HepG2 (cell line): ENCODE measurements around the gene GADD45G. TPM values are rescaled to one million over a fixed set of nuclear protein-coding genes. Genes with fewer than 3 reads are reported as not detected.

Experiments
- ATAC-seq: fragments of 200-7000 bp; cut with Tn5 transposase; 3 replicates; pipeline ENCODE4 v1.9.1; 2020; ENCODE audit warnings: mild to moderate bottlenecking, moderate library complexity
- BruUV-seq: library from RNA; stranded (reverse); fragments of 400-500 nt; replicated peaks from 2 replicates; lab custom pipeline; 2021; lab: Mats Ljungman, UMichigan
- CTCF ChIA-PET: fragments of 300-600 bp; formaldehyde crosslinking; extraction: SDS; loops from one replicate; lab custom pipeline; 2021; ENCODE audit warnings: low total read pairs, inconsistent platforms, low intra/inter-chr PET ratio; lab: Yijun Ruan, JAX
- POLR2A ChIA-PET: fragments of 350-600 bp; sonication (Branson Sonifier 250); formaldehyde crosslinking; loops from one replicate; lab custom pipeline; 2020; ENCODE audit warnings: antibody characterized with exemption, inconsistent platforms; lab: Yijun Ruan, JAX
- DNase-seq: peaks from one replicate; pipeline ENCODE4 v3.0.0-alpha.2; 2015; ENCODE audit warnings: low spot score
- FAIRE-seq: peaks from 3 replicates; lab custom pipeline; 2011; peaks lifted over from hg19 to GRCh38; lab: Jason Lieb, UNC
- H2AFZ ChIP-seq: one replicate; pipeline ENCODE4 v1.6.1; 2011; ENCODE audit warnings: low read length, inconsistent platforms
- H3K27ac ChIP-seq: fragments of 300-600 bp; 3 replicates; pipeline ENCODE4 v1.8.0; 2011; ENCODE audit warnings: mixed run types, mild to moderate bottlenecking, mixed read lengths, low read length, inconsistent platforms; ENCODE audit not compliant: insufficient read depth; ENCODE audit errors: extremely low read length
- H3K27me3 ChIP-seq, 2 experiments: fragments of 200-600 bp in 1 of 2; 2 replicates in 1 of 2; 3 replicates in 1 of 2; pipeline versions ENCODE4 v1.6.0 to v1.8.0; 2011; ENCODE audit warnings: low read length in 2 of 2, mild to moderate bottlenecking in 2 of 2, moderate library complexity in 2 of 2, inconsistent platforms in 1 of 2; ENCODE audit not compliant: insufficient read depth in 2 of 2, control insufficient read depth in 1 of 2
- H3K36me3 ChIP-seq, 2 experiments: fragments of 200-600 bp in 1 of 2; replicated peaks in 1 of 2; 2 replicates in 1 of 2; 3 replicates in 1 of 2; pipeline versions ENCODE4 v1.5.1 to v1.8.0; 2011; ENCODE audit warnings: low read length in 2 of 2, inconsistent platforms in 1 of 2; ENCODE audit not compliant: insufficient read depth in 2 of 2, control insufficient read depth in 1 of 2
- H3K4me1 ChIP-seq: 2 replicates; pipeline ENCODE4 v1.5.1; 2012; ENCODE audit warnings: low read length, inconsistent platforms; ENCODE audit not compliant: insufficient read depth
- H3K4me2 ChIP-seq: 2 replicates; pipeline ENCODE4 v1.6.0; 2011; ENCODE audit warnings: low read depth, low read length, inconsistent platforms
- H3K4me3 ChIP-seq, 3 experiments: fragments of 200-600 bp in 1 of 3; sonication (generic), shearing (Covaris generic) in 1 of 3; replicated peaks in 1 of 3; 2 replicates each; pipeline ENCODE4 v1.5.1; 2011 to 2016; ENCODE audit warnings: low read length in 3 of 3, inconsistent platforms in 2 of 3, low read depth in 2 of 3, mild to moderate bottlenecking in 2 of 3, control low read depth in 1 of 3, mixed read lengths in 1 of 3; ENCODE audit not compliant: insufficient read depth in 1 of 3
- H3K79me2 ChIP-seq: one replicate; pipeline ENCODE4 v1.6.1; 2011; ENCODE audit warnings: low read length, inconsistent platforms; ENCODE audit not compliant: insufficient read depth
- H3K9ac ChIP-seq: 2 replicates; pipeline ENCODE4 v1.6.0; 2011; ENCODE audit warnings: mild to moderate bottlenecking, low read depth, low read length, inconsistent platforms; ENCODE audit not compliant: insufficient read depth
- H3K9me3 ChIP-seq: 2 replicates; pipeline ENCODE4 v1.5.1; 2012; ENCODE audit warnings: mild to moderate bottlenecking, low read length
- H4K20me1 ChIP-seq: 2 replicates; pipeline ENCODE4 v1.6.0; 2011; ENCODE audit warnings: inconsistent platforms, mild to moderate bottlenecking, low read length, moderate library complexity; ENCODE audit not compliant: insufficient read depth
- CEBPB ChIP-seq: IDR thresholded peaks from 2 replicates; pipeline ENCODE4 v1.6.1; 2011; ENCODE audit warnings: low read depth, low read length, improper control_type of control experiment, borderline replicate concordance
- GATA4 ChIP-seq: sonication (generic); IDR thresholded peaks from 2 replicates; pipeline ENCODE4 v1.6.1; 2016; ENCODE audit warnings: antibody characterized with exemption, low read depth, borderline replicate concordance
- HOXD1 ChIP-seq: sonication (generic); formaldehyde crosslinking; IDR thresholded peaks from 2 replicates; pipeline ENCODE4 v1.5.0; 2020; ENCODE audit warnings: missing genetic modification reagents
- MAFF ChIP-seq: IDR thresholded peaks from 2 replicates; pipeline ENCODE4 v1.6.1; 2011; ENCODE audit warnings: low read depth, low read length, improper control_type of control experiment
- MEF2D ChIP-seq: sonication (generic); formaldehyde crosslinking; IDR thresholded peaks from 2 replicates; pipeline ENCODE4 v1.5.1; 2020; ENCODE audit warnings: mild to moderate bottlenecking, missing genetic modification reagents
- SKI ChIP-seq: fragments of 450-650 bp; IDR thresholded peaks from one replicate; pipeline ENCODE4 v1.6.1; 2018; ENCODE audit warnings: mild to moderate bottlenecking; ENCODE audit not compliant: partially characterized antibody
- TEAD3 ChIP-seq: optimal IDR thresholded peaks from 2 replicates; pipeline ENCODE3; 2016; ENCODE audit warnings: borderline replicate concordance
- ZEB1 ChIP-seq: IDR thresholded peaks from 2 replicates; pipeline ENCODE4 v1.6.1; 2012; ENCODE audit warnings: mild to moderate bottlenecking, low read depth, inconsistent platforms; ENCODE audit not compliant: insufficient replicate concordance
- ZFP62 ChIP-seq: sonication (generic); formaldehyde crosslinking; IDR thresholded peaks from 2 replicates; pipeline ENCODE4 v1.4.0; 2020; ENCODE audit warnings: missing genetic modification reagents
- ZNF138 ChIP-seq: sonication (generic); formaldehyde crosslinking; IDR thresholded peaks from 2 replicates; pipeline ENCODE4 v1.5.0; 2020; ENCODE audit warnings: mild to moderate bottlenecking, low read depth, missing genetic modification reagents
- ZNF337 ChIP-seq: sonication (generic); formaldehyde crosslinking; IDR thresholded peaks from 2 replicates; pipeline ENCODE4 v1.5.1; 2020; ENCODE audit warnings: missing genetic modification reagents, low read depth, mild to moderate bottlenecking, borderline replicate concordance
- ZNF460 ChIP-seq: sonication (generic); formaldehyde crosslinking; IDR thresholded peaks from 2 replicates; pipeline ENCODE4 v1.5.1; 2020; ENCODE audit warnings: missing genetic modification reagents, mild to moderate bottlenecking, borderline replicate concordance
- WGBS: methylation state at CpG from one replicate; pipeline ENCODE4 v1.1.6; 2017; ENCODE audit warnings: low lambda C conversion rate; 5-methylcytosine and 5-hydroxymethylcytosine counted together
- in situ Hi-C: cut with HindIII; loops from 2 replicates; pipeline ENCODE4 v1.10.0; 2017; ENCODE audit warnings: low pct_unique_long_range_greater_than_20kb; ENCODE audit not compliant: extremely low pct_ligation_motif_present
- intact Hi-C: fragments of 100-400 bp; cut with micrococcal nuclease; formaldehyde crosslinking; loops from one replicate; pipeline ENCODE4 v1.10.0; 2022; ENCODE audit not compliant: unreplicated experiment
- polyA plus RNA-seq, 8 experiments: library from polyadenylated mRNA; depleted of rRNA in 3 of 8; stranded (reverse) in 7 of 8; unstranded in 1 of 8; fragments of >200 nt; fragmentation: Illumina TruSeq in 4 of 8; extraction: Trizol in 4 of 8; gene quantifications; 2 replicates each; pipeline versions ENCODE4 v1.2.1 to v1.2.3, GENCODE V29; 2011 to 2016; ENCODE audit warnings: low read depth in 4 of 8, missing spikeins in 1 of 8, mixed read lengths in 1 of 8; ENCODE audit not compliant: insufficient read depth in 1 of 8
- total RNA-seq, 5 experiments: library from RNA; depleted of rRNA; stranded (reverse); fragments of >200 nt; fragmentation: Illumina TruSeq; extraction: Trizol; gene quantifications; 2 replicates each; pipeline ENCODE4 v1.2.3, GENCODE V29; 2016; ENCODE audit warnings: low read depth in 1 of 5
- TF ChIP-seq, protein P1 (sequence below): sonication (generic); formaldehyde crosslinking; IDR thresholded peaks from 2 replicates; pipeline ENCODE4 v1.5.1; 2020; ENCODE audit warnings: missing genetic modification reagents, mild to moderate bottlenecking, borderline replicate concordance
- TF ChIP-seq, protein P2 (sequence below): sonication (generic); formaldehyde crosslinking; IDR thresholded peaks from 2 replicates; pipeline ENCODE4 v1.8.1; 2023; ENCODE audit warnings: mild to moderate bottlenecking, missing genetic modification reagents, borderline replicate concordance
- TF ChIP-seq, protein P3 (sequence below): sonication (generic); formaldehyde crosslinking; IDR thresholded peaks from 2 replicates; pipeline ENCODE4 v1.5.1; 2020; ENCODE audit warnings: missing genetic modification reagents, mild to moderate bottlenecking, borderline replicate concordance

GADD45G gene
- total and polyA plus RNA-seq, 2 of the 13 experiments (the other 11 are each of a cell fraction or from before 2014, with no cell fraction given): not detected

DNA sequence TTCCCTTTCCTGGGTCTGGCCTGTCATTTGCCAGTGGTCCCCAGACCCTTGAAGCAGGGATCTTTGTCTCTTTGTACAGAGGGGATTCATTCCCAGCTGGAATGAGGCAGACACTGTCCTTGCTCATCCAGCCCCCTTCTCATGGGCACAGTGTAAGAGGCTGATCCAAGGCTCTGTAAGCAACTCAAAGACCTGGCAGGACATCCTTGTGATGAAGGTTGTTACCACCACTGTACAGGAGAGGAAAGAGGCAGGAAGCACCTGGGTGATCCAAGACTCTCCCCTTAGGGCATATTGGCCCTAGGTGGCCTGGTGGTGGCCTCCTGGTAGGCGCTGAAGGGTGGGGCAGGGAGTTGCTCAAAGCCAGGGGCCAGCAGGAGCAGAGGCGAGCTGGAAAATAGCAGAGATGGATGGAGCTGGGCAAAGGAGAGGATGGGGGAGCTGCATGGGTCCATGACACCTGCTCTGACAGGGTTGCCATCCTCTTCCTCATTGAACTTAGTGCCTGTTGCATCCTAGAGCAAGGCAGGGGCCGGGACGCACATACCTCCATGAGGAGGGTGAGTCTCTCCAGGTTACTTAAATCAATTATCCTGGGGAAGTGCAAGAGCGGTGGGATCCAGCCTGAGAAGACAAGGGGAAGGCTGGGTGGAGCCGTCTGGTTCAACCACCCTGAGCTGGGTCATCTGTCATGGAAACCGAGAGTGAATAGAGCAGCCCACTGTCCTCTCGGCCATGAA is 9.8 kb upstream of the GADD45G start:
- no peak overlapping the region for H3K27ac ChIP-seq
- FAIRE-seq (no peak), DNase-seq (no peak), ATAC-seq (no peak)
- no peak overlapping the region for H3K9ac ChIP-seq
- intact Hi-C loops: no loop called here
- peaks cover 17% of the 10 kb centered on the region for H3K4me1 ChIP-seq
- H2AFZ ChIP-seq: no peak overlapping the region
- no peaks in the 10 kb centered on the region for H3K36me3 ChIP-seq
- ChIA-PET CTCF (no interaction called here), POLR2A (no interaction called here)
- BruUV-seq: no TSS peak
- in situ Hi-C loops: loop anchor here (10.0 kb wide), 1 partner anchor 1280 kb away; no protein-coding TSS in a partner anchor
- H4K20me1 ChIP-seq: no peaks in the 10 kb centered on the region
- no peaks in the 10 kb centered on the region; a peak in 2 of 5 replicates for H3K27me3 ChIP-seq
- H3K4me3 ChIP-seq: no peak overlapping the region
- TF ChIP-seq ZNF138 (no peak), HOXD1 (CRISPR knock-in tag) (no peak), ZFP62 (CRISPR knock-in tag) (no peak), ZNF460 (CRISPR knock-in tag) (no peak), TEAD3 (CRISPR knock-in tag) (no peak), ZNF337 (no peak), CEBPB (no peak), SKI (no peak), GATA4 (no peak), ZEB1 (no peak), MAFF (no peak), MEF2D (no peak)
- TF ChIP-seq, protein P1, sequence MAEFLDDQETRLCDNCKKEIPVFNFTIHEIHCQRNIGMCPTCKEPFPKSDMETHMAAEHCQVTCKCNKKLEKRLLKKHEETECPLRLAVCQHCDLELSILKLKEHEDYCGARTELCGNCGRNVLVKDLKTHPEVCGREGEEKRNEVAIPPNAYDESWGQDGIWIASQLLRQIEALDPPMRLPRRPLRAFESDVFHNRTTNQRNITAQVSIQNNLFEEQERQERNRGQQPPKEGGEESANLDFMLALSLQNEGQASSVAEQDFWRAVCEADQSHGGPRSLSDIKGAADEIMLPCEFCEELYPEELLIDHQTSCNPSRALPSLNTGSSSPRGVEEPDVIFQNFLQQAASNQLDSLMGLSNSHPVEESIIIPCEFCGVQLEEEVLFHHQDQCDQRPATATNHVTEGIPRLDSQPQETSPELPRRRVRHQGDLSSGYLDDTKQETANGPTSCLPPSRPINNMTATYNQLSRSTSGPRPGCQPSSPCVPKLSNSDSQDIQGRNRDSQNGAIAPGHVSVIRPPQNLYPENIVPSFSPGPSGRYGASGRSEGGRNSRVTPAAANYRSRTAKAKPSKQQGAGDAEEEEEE (CRISPR knock-in tag): no peak
- TF ChIP-seq, protein P2, sequence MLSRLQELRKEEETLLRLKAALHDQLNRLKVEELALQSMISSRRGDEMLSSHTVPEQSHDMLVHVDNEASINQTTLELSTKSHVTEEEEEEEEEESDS (CRISPR knock-in tag): no peak
- TF ChIP-seq, protein P3, sequence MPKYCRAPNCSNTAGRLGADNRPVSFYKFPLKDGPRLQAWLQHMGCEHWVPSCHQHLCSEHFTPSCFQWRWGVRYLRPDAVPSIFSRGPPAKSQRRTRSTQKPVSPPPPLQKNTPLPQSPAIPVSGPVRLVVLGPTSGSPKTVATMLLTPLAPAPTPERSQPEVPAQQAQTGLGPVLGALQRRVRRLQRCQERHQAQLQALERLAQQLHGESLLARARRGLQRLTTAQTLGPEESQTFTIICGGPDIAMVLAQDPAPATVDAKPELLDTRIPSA (CRISPR knock-in tag): no peak
- H3K4me2 ChIP-seq: no peak overlapping the region
- H3K79me2 ChIP-seq: no peaks in the 10 kb centered on the region
- 5% methylated on average over 8 of the region's 8 CpGs for WGBS
- no peaks in the 10 kb centered on the region for H3K9me3 ChIP-seq
